H1 (cell line): ENCODE data around the gene TAF4. TPM values are rescaled to one million over a fixed set of nuclear protein-coding genes. Genes with fewer than 3 reads are reported as not detected.

ENCODE experiments used
- CTCF ChIA-PET: fragments of 300-600 bp; sonication (Branson Sonifier 250); formaldehyde crosslinking; loops from one replicate; lab custom pipeline; 2021; ENCODE audit not compliant: partially characterized antibody; lab: Charles Lee
- POLR2A ChIA-PET: fragments of 300-600 bp; sonication (Branson Sonifier 250); formaldehyde crosslinking; loops from one replicate; lab custom pipeline; 2021; ENCODE audit warnings: inconsistent platforms; ENCODE audit not compliant: partially characterized antibody; lab: Charles Lee
- DNase-seq, 2 experiments: peaks; one replicate each; pipeline versions ENCODE4 v3.0.0 to v3.0.0-alpha.2; 2010 to 2022; ENCODE audit warnings: low spot score in 2 of 2, low read depth in 1 of 2, mixed read lengths in 1 of 2
- FAIRE-seq: peaks from 2 replicates; lab custom pipeline; 2011; peaks lifted over from hg19 to GRCh38; lab: Jason Lieb, UNC
- H2AFZ ChIP-seq: 2 replicates; pipeline ENCODE4 v1.8.1; 2012; ENCODE audit warnings: low read length, inconsistent platforms
- H2AK5ac ChIP-seq: 2 replicates; pipeline ENCODE4 v1.6.1; 2013; ENCODE audit warnings: low read depth, low read length
- H2BK120ac ChIP-seq: replicated peaks from 2 replicates; pipeline ENCODE3; 2013; ENCODE audit warnings: low read depth, low read length, inconsistent platforms
- H2BK12ac ChIP-seq: 2 replicates; pipeline ENCODE4 v1.6.1; 2013; ENCODE audit warnings: low read depth, low read length
- H2BK15ac ChIP-seq: 2 replicates; pipeline ENCODE4 v1.6.1; 2013; ENCODE audit warnings: low read length
- H2BK20ac ChIP-seq: 2 replicates; pipeline ENCODE4 v1.6.1; 2013; ENCODE audit warnings: low read length
- H2BK5ac ChIP-seq: 2 replicates; pipeline ENCODE4 v1.6.1; 2013; ENCODE audit warnings: low read depth, low read length
- H3K14ac ChIP-seq: 2 replicates; pipeline ENCODE4 v1.6.1; 2013; ENCODE audit warnings: inconsistent platforms; ENCODE audit not compliant: insufficient read length
- H3K18ac ChIP-seq: 2 replicates; pipeline ENCODE4 v1.6.1; 2013; ENCODE audit warnings: low read length; ENCODE audit errors: extremely low read depth
- H3K23ac ChIP-seq: 2 replicates; pipeline ENCODE4 v1.6.1; 2013; ENCODE audit warnings: inconsistent platforms; ENCODE audit not compliant: insufficient read length
- H3K23me2 ChIP-seq: 2 replicates; pipeline ENCODE4 v1.6.1; 2013; ENCODE audit warnings: low read depth, low read length
- H3K27ac ChIP-seq: 2 replicates; pipeline ENCODE4 v1.6.1; 2011; ENCODE audit warnings: low read depth, low read length, inconsistent platforms
- H3K27me3 ChIP-seq, 4 experiments: replicated peaks in 1 of 4; 1 replicate in 1 of 4; 2 replicates in 3 of 4; pipeline versions ENCODE4 v1.6.1 to v1.8.1; 2011 to 2013; ENCODE audit warnings: low read length in 3 of 4, mild to moderate bottlenecking in 3 of 4, inconsistent platforms in 2 of 4, mixed read lengths in 2 of 4, moderate library complexity in 1 of 4; ENCODE audit not compliant: control insufficient read depth in 3 of 4, insufficient read depth in 3 of 4; ENCODE audit errors: extremely low read depth in 1 of 4
- H3K36me3 ChIP-seq, 4 experiments: 2 replicates each; pipeline versions ENCODE4 v1.6.1 to v1.8.1; 2011 to 2013; ENCODE audit warnings: mild to moderate bottlenecking in 4 of 4, low read length in 3 of 4, moderate library complexity in 2 of 4, control low read depth in 1 of 4, inconsistent platforms in 1 of 4; ENCODE audit not compliant: insufficient read depth in 4 of 4, control insufficient read depth in 2 of 4
- H3K4ac ChIP-seq: replicated peaks from 2 replicates; pipeline ENCODE3; 2013; ENCODE audit warnings: low read length, low read depth, mixed read lengths, inconsistent platforms; ENCODE audit not compliant: insufficient read length
- H3K4me1 ChIP-seq, 4 experiments: replicated peaks in 1 of 4; 1 replicate in 1 of 4; 2 replicates in 3 of 4; pipeline versions ENCODE4 v1.6.1 to v1.8.1; 2011 to 2013; ENCODE audit warnings: low read length in 3 of 4, inconsistent platforms in 2 of 4, mixed read lengths in 1 of 4; ENCODE audit not compliant: insufficient read depth in 4 of 4, control insufficient read depth in 3 of 4
- H3K4me2 ChIP-seq, 2 experiments: 2 replicates each; pipeline versions ENCODE4 v1.6.1 to v1.8.1; 2011 to 2013; ENCODE audit warnings: low read depth in 2 of 2, low read length in 2 of 2, control low read depth in 1 of 2, inconsistent platforms in 1 of 2, mild to moderate bottlenecking in 1 of 2; ENCODE audit not compliant: insufficient read depth in 1 of 2
- H3K4me3 ChIP-seq, 4 experiments: fragments of 200-600, 300-600 bp in 1 of 4; sonication (generic), shearing (Covaris generic), sonication (Bioruptor Twin) in 1 of 4; 2 replicates each; pipeline versions ENCODE4 v1.5.1 to v1.8.1; 2011 to 2016; ENCODE audit warnings: low read length in 4 of 4, low read depth in 3 of 4, control low read depth in 2 of 4, inconsistent platforms in 2 of 4, mild to moderate bottlenecking in 2 of 4, mixed read lengths in 1 of 4, moderate library complexity in 1 of 4; ENCODE audit not compliant: insufficient read depth in 2 of 4; ENCODE audit errors: extremely low read depth in 1 of 4
- H3K56ac ChIP-seq: replicated peaks from 2 replicates; pipeline ENCODE3; 2013; ENCODE audit warnings: low read depth, mild to moderate bottlenecking, mixed read lengths, low read length, inconsistent platforms; ENCODE audit not compliant: insufficient read length
- H3K79me1 ChIP-seq: 2 replicates; pipeline ENCODE4 v1.6.1; 2013; ENCODE audit warnings: low read depth, low read length, control low read depth
- H3K79me2 ChIP-seq, 2 experiments: 2 replicates each; pipeline versions ENCODE4 v1.6.1 to v1.8.1; 2012 to 2013; ENCODE audit warnings: low read length in 2 of 2, mild to moderate bottlenecking in 2 of 2, inconsistent platforms in 1 of 2; ENCODE audit not compliant: insufficient read depth in 2 of 2, control insufficient read depth in 1 of 2
- H3K9ac ChIP-seq, 4 experiments: replicated peaks in 1 of 4; 1 replicate in 1 of 4; 2 replicates in 3 of 4; pipeline versions ENCODE4 v1.6.1 to v1.8.1; 2011 to 2013; ENCODE audit warnings: low read depth in 3 of 4, low read length in 3 of 4, control low read depth in 2 of 4, mild to moderate bottlenecking in 2 of 4, moderate library complexity in 2 of 4, inconsistent platforms in 1 of 4; ENCODE audit errors: extremely low read depth in 1 of 4
- H3K9me3 ChIP-seq, 2 experiments: 2 replicates each; pipeline versions ENCODE4 v1.6.1 to v1.8.1; 2012 to 2013; ENCODE audit warnings: mild to moderate bottlenecking in 2 of 2, moderate library complexity in 2 of 2, control low read depth in 1 of 2, inconsistent platforms in 1 of 2, low read depth in 1 of 2, low read length in 1 of 2, mixed read lengths in 1 of 2; ENCODE audit not compliant: insufficient read depth in 2 of 2
- H4K20me1 ChIP-seq, 2 experiments: replicated peaks in 1 of 2; 2 replicates each; pipeline versions ENCODE3 to v1.8.1; 2011 to 2013; ENCODE audit warnings: inconsistent platforms in 2 of 2, low read length in 2 of 2, mild to moderate bottlenecking in 1 of 2; ENCODE audit not compliant: insufficient read depth in 2 of 2, control insufficient read depth in 1 of 2
- H4K5ac ChIP-seq: 2 replicates; pipeline ENCODE4 v1.6.1; 2013; ENCODE audit warnings: low read length, low read depth, mixed read lengths, inconsistent platforms; ENCODE audit not compliant: insufficient read length
- H4K8ac ChIP-seq: 2 replicates; pipeline ENCODE4 v1.8.0; 2013; ENCODE audit warnings: mild to moderate bottlenecking, moderate library complexity, low read length, inconsistent platforms; ENCODE audit not compliant: insufficient read depth; ENCODE audit errors: extremely low read depth
- H4K91ac ChIP-seq: replicated peaks from 2 replicates; pipeline ENCODE3; 2013; ENCODE audit warnings: low read length, mixed read lengths, inconsistent platforms; ENCODE audit not compliant: insufficient read length
- GABPA ChIP-seq: IDR thresholded peaks from 2 replicates; pipeline ENCODE4 v1.6.1; 2011; ENCODE audit warnings: mild to moderate bottlenecking, low read length, moderate library complexity, borderline replicate concordance; ENCODE audit not compliant: insufficient read depth
- HDAC6 ChIP-seq: IDR thresholded peaks from one replicate; pipeline ENCODE4 v1.7.1; 2012; ENCODE audit warnings: low read depth, mild to moderate bottlenecking, inconsistent platforms, low read length, moderate library complexity
- JUN ChIP-seq: IDR thresholded peaks from 2 replicates; pipeline ENCODE4 v1.6.1; 2011; ENCODE audit warnings: low read depth, mild to moderate bottlenecking, improper control_type of control experiment, low read length
- KDM1A ChIP-seq: fragments of 200-600, 300-600 bp; sonication (generic); IDR thresholded peaks from 2 replicates; pipeline ENCODE4 v1.7.1; 2016; ENCODE audit warnings: mild to moderate bottlenecking, low read length, borderline replicate concordance
- SIRT6 ChIP-seq: IDR thresholded peaks from one replicate; pipeline ENCODE4 v1.7.1; 2012; ENCODE audit warnings: low read length, inconsistent platforms
- SIX5 ChIP-seq: IDR thresholded peaks from 2 replicates; pipeline ENCODE4 v1.6.1; 2011; ENCODE audit warnings: mild to moderate bottlenecking, low read depth, low read length
- SP1 ChIP-seq: IDR thresholded peaks from 2 replicates; pipeline ENCODE4 v1.6.1; 2011; ENCODE audit warnings: low read depth, low read length
- TEAD4 ChIP-seq: IDR thresholded peaks from 2 replicates; pipeline ENCODE4 v1.6.1; 2012; ENCODE audit warnings: low read depth, low read length, inconsistent platforms, mixed read lengths
- WGBS, 2 experiments: shearing (Covaris generic) in 1 of 2; methylation state at CpG; one replicate each; pipeline versions ENCODE4 v1.1.6 to v1.1.7; 2013 to 2015; ENCODE audit warnings: low lambda C conversion rate in 2 of 2, mixed read lengths in 2 of 2, inconsistent platforms in 1 of 2, low coverage in 1 of 2, missing lambda C conversion rate in 1 of 2; ENCODE audit not compliant: insufficient replicate concordance in 2 of 2, insufficient coverage in 1 of 2, insufficient read length in 1 of 2; ENCODE audit errors: extremely low coverage in 1 of 2, missing lambda C conversion rate in 1 of 2; 5-methylcytosine and 5-hydroxymethylcytosine counted together
- polyA plus RNA-seq, 7 experiments: library from polyadenylated mRNA; depleted of rRNA in 3 of 7; stranded (reverse) in 5 of 7; unstranded in 2 of 7; fragments of >200 nt in 5 of 7; fragments of 200-250 nt in 2 of 7; gene quantifications; 1 replicate in 5 of 7; 2 replicates in 1 of 7; 4 replicates in 1 of 7; pipeline versions ENCODE4 v1.2.1 to v1.2.3, GENCODE V29; 2011 to 2013; ENCODE audit warnings: missing spikeins in 2 of 7, mixed read lengths in 2 of 7
- total RNA-seq: library from RNA; stranded (reverse); fragmentation: NEBNext Ultra II Directional; extraction: Animal tissue kit (Norgen Biotek cat#: 25700); gene quantifications from 2 replicates; pipeline ENCODE4 v1.2.1, GENCODE V29; 2021

The TAF4 gene
- total and polyA plus RNA-seq, 2 of the 8 experiments (the other 6 are each of a cell fraction or from before 2014, with no cell fraction given) = 16.0 to 30.1 TPM

GRCh38 chr20:62051144-62051543 lies 14.5 kb downstream of the TAF4 start:
- Histone ChIP-seq H2BK12ac (no peak overlapping the region), H3K23ac (no peak overlapping the region), H3K79me2 (peaks cover 34 to 99% of the 10 kb centered on the region in 2 experiments), H4K5ac (no peak overlapping the region), H3K27me3 (no peaks in the 10 kb centered on the region), H4K8ac (no peak overlapping the region; the same call in 1 of the 2 replicates), H3K18ac (no peak overlapping the region), H3K56ac (no peak overlapping the region), H3K4me1 (peaks cover 0 to 10% (median 5%) of the 10 kb centered on the region in 4 experiments; a peak in 3 of 7 replicates), H2BK20ac (no peak overlapping the region), H3K27ac (no peak overlapping the region), H2BK15ac (no peak overlapping the region), H3K23me2 (no peaks in the 10 kb centered on the region; the same call in 1 of the 2 replicates), H3K79me1 (peaks cover 46% of the 10 kb centered on the region), H2BK120ac (no peak overlapping the region), H2AFZ (no peak overlapping the region), H3K4ac (no peak overlapping the region), H4K20me1 (peaks cover 20 to 42% of the 10 kb centered on the region in 2 experiments), H2AK5ac (no peak overlapping the region), H3K4me2 (no peak overlapping the region), H3K9ac (no peak overlapping the region), H3K9me3 (peaks cover 0 to 3% of the 10 kb centered on the region in 2 experiments; a peak in 1 of 4 replicates), H2BK5ac (0 out of 2 replicates have a peak overlapping the region, but pooled peaks have one; percentile 66), H3K4me3 (no peak overlapping the region), H3K36me3 (peaks cover 5 to 6% (median 5%) of the 10 kb centered on the region in 4 experiments; a peak in 5 of 8 replicates), H3K14ac (no peak overlapping the region), H4K91ac (no peak overlapping the region)
- CTCF ChIA-PET = no interaction called here
- TF ChIP-seq SIRT6 (no peak), HDAC6 (no peak), JUN (no peak), TEAD4 (no peak), KDM1A (no peak), GABPA (no peak), SIX5 (no peak), SP1 (no peak)
- 73% methylated on average over 16 of the region's 16 CpGs; no CpG with 5 or more reads in 1 of the 2 experiments for WGBS, 2 experiments
- DNase-seq (no peak), FAIRE-seq (no peak)
- POLR2A ChIA-PET = no interaction called here
